ENCODE results near the gene ZNF674.

DNA sequence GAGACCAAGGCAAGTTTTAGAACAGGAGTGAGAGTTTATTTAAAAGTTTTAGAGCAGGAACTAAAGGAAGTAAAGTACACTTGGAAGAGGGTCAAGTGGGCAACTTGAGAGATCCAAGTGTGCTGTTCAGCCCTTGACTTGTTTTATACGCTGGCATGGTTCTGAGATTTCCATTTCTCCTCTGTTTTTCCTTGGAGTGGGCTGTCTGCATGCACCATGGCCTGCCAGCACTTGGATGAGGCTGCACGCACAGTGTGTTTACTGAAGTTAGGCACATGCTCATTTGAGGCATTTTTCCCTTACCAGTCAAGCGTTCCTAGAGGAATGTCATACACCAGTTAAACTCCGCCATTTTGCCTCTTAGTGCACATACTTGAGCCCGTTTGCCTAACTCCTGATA lies 8.7 kb upstream of the ZNF674 start:
- TF ChIP-seq CTCF (conservative IDR thresholded peaks at IDR 0.05; ENCODE audit: low read depth, low read length) = no peak
- TF ChIP-seq EZH2phosphoT487 (IDR thresholded peaks at IDR 0.05; ENCODE audit: borderline replicate concordance, low read length) = no peak
- TF ChIP-seq EZH2 (IDR thresholded peaks at IDR 0.05; ENCODE audit: low read length, unreplicated experiment) = no peak

All from PC-3 (cell line).